PC-9 (cell line): ENCODE measurements around the gene SVOPL.

Experiments used
- EZH2 ChIP-seq: fragments of 200-600 bp; sonication (generic); IDR thresholded peaks from 2 replicates; pipeline ENCODE4 v1.8.0; 2017; ENCODE audit warnings: antibody characterized with exemption, low read depth
- TF ChIP-seq, protein P1 (sequence below): fragments of 200-600 bp; sonication (generic); conservative IDR thresholded peaks from 2 replicates; pipeline ENCODE4 v1.6.1; 2017; ENCODE audit warnings: mixed run types, antibody characterized with exemption, mild to moderate bottlenecking, moderate library complexity

GRCh38 chr7:138610671-138611170 is 90.4 kb downstream of the SVOPL start:
- TF ChIP-seq, protein P1, sequence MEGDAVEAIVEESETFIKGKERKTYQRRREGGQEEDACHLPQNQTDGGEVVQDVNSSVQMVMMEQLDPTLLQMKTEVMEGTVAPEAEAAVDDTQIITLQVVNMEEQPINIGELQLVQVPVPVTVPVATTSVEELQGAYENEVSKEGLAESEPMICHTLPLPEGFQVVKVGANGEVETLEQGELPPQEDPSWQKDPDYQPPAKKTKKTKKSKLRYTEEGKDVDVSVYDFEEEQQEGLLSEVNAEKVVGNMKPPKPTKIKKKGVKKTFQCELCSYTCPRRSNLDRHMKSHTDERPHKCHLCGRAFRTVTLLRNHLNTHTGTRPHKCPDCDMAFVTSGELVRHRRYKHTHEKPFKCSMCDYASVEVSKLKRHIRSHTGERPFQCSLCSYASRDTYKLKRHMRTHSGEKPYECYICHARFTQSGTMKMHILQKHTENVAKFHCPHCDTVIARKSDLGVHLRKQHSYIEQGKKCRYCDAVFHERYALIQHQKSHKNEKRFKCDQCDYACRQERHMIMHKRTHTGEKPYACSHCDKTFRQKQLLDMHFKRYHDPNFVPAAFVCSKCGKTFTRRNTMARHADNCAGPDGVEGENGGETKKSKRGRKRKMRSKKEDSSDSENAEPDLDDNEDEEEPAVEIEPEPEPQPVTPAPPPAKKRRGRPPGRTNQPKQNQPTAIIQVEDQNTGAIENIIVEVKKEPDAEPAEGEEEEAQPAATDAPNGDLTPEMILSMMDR = no peak
- TF ChIP-seq EZH2 = no peak
